Measurements from ENCODE around the gene NHSL2. TPM values are rescaled to one million over a fixed set of nuclear protein-coding genes. Genes with fewer than 3 reads are reported as not detected.
"Not testable (repeated sequence)": the region's sequence is repeated elsewhere in the genome, so short reads cannot be mapped to it uniquely, and the experiment has no call there.

NHSL2 gene
- total RNA-seq, 2 experiments from 2014 or later, result not detected

DNA sequence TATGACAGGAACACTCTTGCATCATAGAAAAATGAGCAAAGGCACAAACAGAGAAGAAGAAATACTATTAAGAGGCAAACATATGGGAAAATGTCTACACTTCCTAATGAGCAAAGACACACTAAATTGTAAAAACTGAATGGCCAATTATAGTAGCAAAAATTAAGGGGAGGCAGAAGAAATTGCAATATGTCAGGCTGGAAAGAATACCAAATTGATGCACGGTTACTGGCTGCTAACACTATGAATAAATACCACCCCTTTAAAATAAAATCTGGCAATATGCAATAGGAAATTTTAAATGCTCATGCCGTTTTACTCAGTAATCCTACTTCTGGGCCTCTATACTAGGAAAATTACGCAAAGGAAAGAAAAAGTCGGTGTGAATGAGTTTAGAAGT is 254.9 kb downstream of the NHSL2 start:
- no peak overlapping the region for H3K27ac ChIP-seq (ENCODE audit: low read depth, low read length, poor library complexity, severe bottlenecking)
- no peaks in the 10 kb centered on the region for H3K36me3 ChIP-seq (ENCODE audit: insufficient read depth, low read length)
- TF ChIP-seq EZH2phosphoT487 (IDR thresholded peaks at IDR 0.05; ENCODE audit: borderline replicate concordance, low read depth, low read length) (no peak), CTCF (conservative IDR thresholded peaks at IDR 0.05; ENCODE audit: low read length) (no peak)
- intact Hi-C loops (cut with micrococcal nuclease; ENCODE audit: unreplicated experiment), result no loop called here
- no peak for DNase-seq (ENCODE audit: low spot score)
- ChIA-PET CTCF (ENCODE audit: unreplicated experiment) (no interaction called here), POLR2A (no interaction called here)
- H3K4me1 ChIP-seq (ENCODE audit: insufficient read depth, low read length, poor library complexity, severe bottlenecking), result no peaks in the 10 kb centered on the region
- no peak overlapping the region for H3K4me3 ChIP-seq (ENCODE audit: low read depth, low read length, poor library complexity, severe bottlenecking)
- H3K4me2 ChIP-seq (ENCODE audit: low read length), result no peak overlapping the region
- H3K9me2 ChIP-seq (ENCODE audit: insufficient read depth, low read length), result no peaks in the 10 kb centered on the region
- no peaks in the 10 kb centered on the region for H4K20me1 ChIP-seq (ENCODE audit: insufficient read depth, low read length)
- no peaks in the 10 kb centered on the region for H3K9me3 ChIP-seq (ENCODE audit: low read length)
- H2AFZ ChIP-seq (ENCODE audit: low read length), result no peak overlapping the region
- BruUV-seq (replicated peaks), result no TSS peak
- H3K79me2 ChIP-seq (ENCODE audit: insufficient read depth, low read depth, low read length), result no peaks in the 10 kb centered on the region

DNA sequence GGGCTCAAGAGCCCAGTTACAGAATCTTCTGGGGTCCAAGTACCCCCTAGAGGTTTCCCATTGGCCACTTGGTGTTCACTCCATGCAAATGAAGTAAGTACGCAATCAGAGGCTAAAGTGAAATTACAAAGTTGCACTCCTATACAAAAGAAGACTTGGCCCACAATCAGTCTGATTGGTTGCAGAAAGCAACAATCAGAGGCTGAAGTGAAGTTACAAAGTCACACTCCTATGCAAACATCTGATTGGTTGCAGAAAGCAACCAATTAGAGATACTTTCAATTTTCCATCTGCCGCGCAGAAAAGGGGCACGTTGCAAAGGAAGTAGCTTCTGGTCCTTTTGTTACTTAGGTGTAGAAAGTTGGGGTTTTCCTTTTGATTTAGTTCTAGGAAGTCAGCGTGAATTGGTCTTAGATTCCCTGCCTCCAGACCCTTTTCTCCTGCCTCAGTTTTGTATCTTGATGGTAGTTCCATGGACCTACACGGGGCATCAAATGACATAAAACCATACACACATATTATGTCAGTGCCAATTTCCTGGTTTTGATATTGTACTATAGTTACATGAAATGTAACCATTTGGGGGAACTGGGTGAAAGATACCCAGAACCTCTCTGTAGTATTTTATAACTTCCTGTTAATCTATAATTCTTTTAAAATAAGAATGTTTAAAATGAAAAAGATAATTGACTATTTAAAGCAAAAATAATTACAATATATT is 258.5 kb downstream of the NHSL2 start:
- Histone ChIP-seq H3K9me3 (ENCODE audit: low read length) (no peaks in the 10 kb centered on the region), H3K4me2 (ENCODE audit: low read length) (no peak overlapping the region), H4K20me1 (ENCODE audit: insufficient read depth, low read length) (no peaks in the 10 kb centered on the region), H3K79me2 (ENCODE audit: insufficient read depth, low read depth, low read length) (no peaks in the 10 kb centered on the region), H3K4me1 (ENCODE audit: insufficient read depth, low read length, poor library complexity, severe bottlenecking) (no peaks in the 10 kb centered on the region), H3K4me3 (ENCODE audit: low read depth, low read length, poor library complexity, severe bottlenecking) (no peak overlapping the region), H2AFZ (ENCODE audit: low read length) (no peak overlapping the region), H3K27ac (ENCODE audit: low read depth, low read length, poor library complexity, severe bottlenecking) (no peak overlapping the region), H3K9me2 (ENCODE audit: insufficient read depth, low read length) (no peaks in the 10 kb centered on the region), H3K36me3 (ENCODE audit: insufficient read depth, low read length) (no peaks in the 10 kb centered on the region)
- no TSS peak for BruUV-seq (replicated peaks)
- ChIA-PET CTCF (ENCODE audit: unreplicated experiment) (no interaction called here), POLR2A (no interaction called here)
- intact Hi-C loops (cut with micrococcal nuclease; ENCODE audit: unreplicated experiment), result no loop called here
- TF ChIP-seq EZH2phosphoT487 (IDR thresholded peaks at IDR 0.05; ENCODE audit: borderline replicate concordance, low read depth, low read length) (no peak), CTCF (conservative IDR thresholded peaks at IDR 0.05; ENCODE audit: low read length) (no peak)
- DNase-seq (ENCODE audit: low spot score), result no peak

GRCh38 chrX:72176289-72176688 is 265.6 kb downstream of the NHSL2 start:
- H4K20me1 ChIP-seq (ENCODE audit: insufficient read depth, low read length); H3K4me3 ChIP-seq (ENCODE audit: low read depth, low read length, poor library complexity, severe bottlenecking); intact Hi-C loops (cut with micrococcal nuclease; ENCODE audit: unreplicated experiment); H3K27ac ChIP-seq (ENCODE audit: low read depth, low read length, poor library complexity, severe bottlenecking); H3K4me2 ChIP-seq (ENCODE audit: low read length); H3K36me3 ChIP-seq (ENCODE audit: insufficient read depth, low read length); H3K9me2 ChIP-seq (ENCODE audit: insufficient read depth, low read length); H3K79me2 ChIP-seq (ENCODE audit: insufficient read depth, low read depth, low read length); DNase-seq (ENCODE audit: low spot score); POLR2A ChIA-PET; BruUV-seq (replicated peaks); H2AFZ ChIP-seq (ENCODE audit: low read length); H3K9me3 ChIP-seq (ENCODE audit: low read length); CTCF ChIA-PET (ENCODE audit: unreplicated experiment): not testable (repeated sequence)
- H3K4me1 ChIP-seq (ENCODE audit: insufficient read depth, low read length, poor library complexity, severe bottlenecking), result peaks cover 11% of the 10 kb centered on the region
